GM19023 (cell line): Measurements from ENCODE around the gene PHKG2.
"Not testable (repeated sequence)": the region's sequence is repeated elsewhere in the genome, so short reads cannot be mapped to it uniquely, and the experiment has no call there.

Experiments used
- ATAC-seq: cut with Tn5 transposase; IDR thresholded peaks from one replicate; pipeline ENCODE4 v1.9.1; 2021; ENCODE audit warnings: mild to moderate bottlenecking, moderate library complexity; ENCODE audit not compliant: unreplicated experiment

The PHKG2 gene, protein sequence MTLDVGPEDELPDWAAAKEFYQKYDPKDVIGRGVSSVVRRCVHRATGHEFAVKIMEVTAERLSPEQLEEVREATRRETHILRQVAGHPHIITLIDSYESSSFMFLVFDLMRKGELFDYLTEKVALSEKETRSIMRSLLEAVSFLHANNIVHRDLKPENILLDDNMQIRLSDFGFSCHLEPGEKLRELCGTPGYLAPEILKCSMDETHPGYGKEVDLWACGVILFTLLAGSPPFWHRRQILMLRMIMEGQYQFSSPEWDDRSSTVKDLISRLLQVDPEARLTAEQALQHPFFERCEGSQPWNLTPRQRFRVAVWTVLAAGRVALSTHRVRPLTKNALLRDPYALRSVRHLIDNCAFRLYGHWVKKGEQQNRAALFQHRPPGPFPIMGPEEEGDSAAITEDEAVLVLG

DNA sequence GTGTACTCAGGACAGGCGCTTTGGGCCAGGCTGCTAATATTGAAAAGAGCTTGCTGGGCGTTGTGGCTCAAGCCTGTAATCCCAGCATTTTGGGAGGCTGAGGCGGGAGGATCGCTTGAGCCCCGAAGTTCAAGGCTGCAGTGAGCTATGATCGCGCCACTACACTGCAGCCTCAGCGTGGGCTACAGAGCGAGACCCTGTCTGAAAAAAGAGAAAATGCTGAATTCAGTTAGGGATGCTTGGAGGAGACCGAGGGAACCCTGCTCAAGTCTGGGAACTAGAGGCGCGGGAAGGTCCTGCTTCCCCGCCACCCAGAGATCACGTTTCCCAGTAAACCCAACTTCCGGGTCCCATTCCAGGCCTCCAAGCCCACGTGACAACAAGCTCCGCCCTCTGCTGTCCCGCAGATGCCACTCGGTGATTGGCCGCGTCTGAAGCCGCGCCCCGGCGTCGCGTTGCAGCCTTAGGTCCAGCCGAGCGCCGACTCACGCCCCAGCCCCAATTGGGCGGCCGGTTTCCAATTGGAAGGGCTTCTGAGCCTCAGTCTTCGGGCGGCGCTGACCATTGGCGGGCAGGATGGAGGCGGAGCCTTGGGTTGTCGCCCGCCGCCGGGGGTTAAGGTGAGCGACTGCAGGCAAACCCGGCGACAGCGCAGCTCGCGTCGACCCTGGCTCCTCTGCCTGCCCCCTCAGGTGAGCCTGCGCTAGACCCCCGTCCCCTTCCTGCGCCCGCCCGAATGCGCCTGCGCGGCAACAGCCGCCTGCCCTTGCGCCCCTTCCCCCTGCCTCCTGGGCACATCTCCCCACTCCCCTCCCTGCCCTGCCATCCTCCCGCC is at the start of gene PHKG2:
Gene PHKG2, plus strand, starts transcription at position 627 of the 835 bp plus-strand sequence. CDS start 396 bp downstream, outside the sequence.
- ATAC-seq = peak; percentile 97

DNA sequence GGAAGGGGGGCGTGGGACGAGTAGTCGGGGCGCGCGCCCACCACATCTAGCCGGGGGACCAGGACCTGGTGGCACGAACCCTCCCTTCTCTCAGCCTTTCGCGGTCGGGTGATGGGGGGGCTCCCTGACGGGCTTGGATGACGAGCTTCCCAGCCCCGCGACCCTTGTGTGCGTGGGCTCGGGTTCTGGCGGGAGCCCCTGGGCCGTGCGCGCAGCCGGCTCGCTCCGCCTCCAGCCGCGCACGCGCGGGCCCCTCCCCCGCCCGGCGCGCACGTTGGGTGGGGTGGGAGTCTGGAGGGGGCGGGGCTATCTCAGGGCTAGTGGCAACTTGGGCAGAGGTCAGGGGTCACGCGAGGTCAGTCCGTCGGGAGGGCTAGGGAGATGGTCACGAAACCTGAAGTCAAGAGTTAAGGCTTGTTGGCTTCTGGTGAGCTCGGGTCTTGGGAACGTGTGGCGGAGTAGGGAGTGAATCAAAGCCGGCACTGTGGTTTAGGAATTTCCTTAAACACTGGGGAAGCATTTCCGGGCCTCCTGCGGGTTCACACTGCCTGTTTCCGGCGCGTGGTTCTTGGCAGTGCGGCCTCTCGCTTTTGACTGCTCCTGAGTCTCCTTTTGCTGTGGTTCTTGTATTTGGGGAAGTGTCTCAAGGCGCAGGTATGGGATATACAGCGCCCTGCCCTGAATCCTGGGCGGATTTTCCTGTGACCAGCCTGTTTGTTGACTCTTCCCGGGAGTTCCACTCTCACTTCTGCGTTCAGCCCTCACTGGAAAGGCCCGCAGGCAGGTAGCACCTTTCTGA is 49.2 kb upstream of the PHKG2 start, which contains the start of gene SRCAP:
Gene SRCAP, plus strand, starts transcription at position 356 of the 799 bp plus-strand sequence. CDS start 1,654 bp downstream, outside the sequence.
- ATAC-seq = peak; percentile 37

DNA sequence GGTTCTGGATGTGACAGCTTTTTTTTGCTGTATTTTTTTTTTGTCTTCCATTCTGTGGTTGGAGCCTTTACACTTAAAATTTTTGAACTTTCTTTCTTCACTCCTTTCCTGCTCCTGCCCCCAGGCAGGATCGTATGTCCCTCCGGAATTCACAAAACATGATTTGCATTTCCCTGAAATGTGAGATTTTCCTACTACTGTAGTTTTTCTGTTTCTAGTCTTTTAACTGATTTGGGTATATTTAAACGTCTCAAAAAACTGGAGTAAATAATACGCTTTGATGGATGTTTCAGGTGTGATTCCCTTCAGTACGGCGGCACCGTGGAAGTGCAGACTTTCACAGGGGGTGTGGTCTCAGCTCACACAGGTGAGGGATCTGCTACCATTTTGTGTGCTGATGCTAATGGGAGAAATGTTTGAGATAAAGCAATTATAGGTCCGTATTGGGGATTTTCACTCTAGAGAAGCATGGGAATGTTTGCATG is 48.6 kb upstream of the PHKG2 start:
- no peak for ATAC-seq

DNA sequence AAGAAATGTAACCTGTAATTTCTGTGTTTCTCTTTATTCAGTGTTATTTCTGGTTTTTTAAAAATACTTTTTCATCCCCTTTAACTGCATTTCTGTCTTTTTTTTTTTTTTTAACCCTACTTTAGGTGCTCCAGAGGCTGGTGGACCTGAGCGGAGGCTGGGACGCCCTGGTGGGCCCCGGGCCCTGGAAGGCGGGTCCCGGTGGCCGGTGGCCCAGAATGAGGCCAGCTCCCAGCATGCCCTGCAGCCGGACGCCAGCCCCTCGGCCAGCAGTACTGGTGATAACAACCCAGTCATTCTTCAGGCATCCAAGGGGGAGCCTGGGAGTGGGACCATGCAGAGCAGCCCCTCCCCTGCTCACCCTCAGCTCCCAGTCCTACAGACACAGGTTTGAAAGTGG is 47.7 kb upstream of the PHKG2 start:
- no peak for ATAC-seq

DNA sequence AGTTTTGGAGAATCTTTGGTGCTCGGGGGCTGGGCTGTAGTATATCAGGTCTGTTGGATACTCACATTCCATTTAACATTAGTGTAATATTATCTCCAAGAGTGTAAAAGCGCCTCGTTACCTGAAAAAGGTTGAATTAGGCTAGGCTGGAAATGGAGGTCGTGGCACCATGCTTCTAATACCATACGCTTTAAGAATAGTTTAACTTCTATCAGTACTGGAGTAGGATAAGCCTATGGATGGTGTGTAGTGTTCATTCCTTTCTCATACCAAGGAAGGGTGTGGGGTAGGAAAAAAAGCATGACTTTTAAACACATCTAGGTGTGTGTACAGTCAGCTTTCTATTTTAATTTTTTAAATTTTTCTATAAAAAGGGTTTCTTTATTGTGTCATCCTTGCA is 47.3 kb upstream of the PHKG2 start:
- no peak for ATAC-seq

DNA sequence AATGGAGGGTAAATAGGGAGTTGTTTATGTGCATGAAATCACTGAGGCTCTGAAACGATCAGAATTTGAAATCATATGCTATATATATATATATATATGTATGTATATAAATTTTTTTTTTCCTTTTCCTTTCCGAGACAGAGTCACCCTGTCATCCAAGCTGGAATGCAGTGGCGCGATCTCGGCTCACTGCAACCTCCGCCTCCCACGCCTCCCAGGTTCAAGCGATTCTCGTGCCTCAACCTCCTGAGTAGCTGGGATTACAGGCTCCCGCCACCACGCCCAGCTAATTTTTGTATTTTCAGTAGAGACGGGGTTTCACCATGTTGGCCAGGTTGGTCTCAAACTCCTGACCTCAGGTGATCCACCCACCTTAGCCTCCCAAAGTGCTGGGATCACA is 45.2 kb upstream of the PHKG2 start:
- ATAC-seq = not testable (repeated sequence)

DNA sequence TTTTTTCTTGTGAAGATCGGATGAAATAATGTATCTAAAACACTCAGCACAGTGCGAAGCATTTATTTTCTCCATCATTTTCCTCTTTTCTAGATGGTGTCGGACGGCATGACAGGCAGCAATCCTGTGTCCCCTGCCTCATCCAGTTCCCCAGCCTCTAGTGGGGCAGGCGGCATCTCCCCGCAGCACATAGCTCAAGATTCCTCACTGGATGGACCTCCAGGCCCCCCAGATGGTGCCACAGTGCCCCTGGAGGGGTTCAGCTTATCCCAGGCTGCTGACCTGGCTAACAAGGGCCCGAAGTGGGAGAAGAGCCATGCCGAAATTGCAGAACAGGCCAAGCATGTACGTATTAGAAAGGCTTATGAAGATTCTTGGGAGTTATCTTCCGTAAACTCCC is 44.3 kb upstream of the PHKG2 start:
- ATAC-seq = no peak

DNA sequence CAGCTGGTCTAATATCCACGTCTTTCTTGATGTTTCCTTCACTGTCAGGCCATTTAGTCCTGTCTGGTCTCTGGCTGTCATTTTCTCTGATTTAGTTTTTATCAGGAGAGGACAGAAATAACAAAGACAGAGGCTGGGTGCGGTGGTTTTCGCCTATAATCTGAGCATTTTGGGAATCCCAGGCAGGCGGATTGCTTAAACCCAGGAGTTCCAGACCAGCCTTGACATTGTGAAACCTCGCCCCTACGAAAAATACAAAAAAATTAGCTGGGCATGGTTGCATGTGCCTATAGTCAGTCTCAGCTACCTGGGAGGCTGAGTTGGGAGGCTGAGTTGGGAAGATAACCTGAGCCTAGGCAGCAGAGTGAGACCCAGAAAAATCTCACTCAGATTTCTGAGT is 42.2 kb upstream of the PHKG2 start:
- no peak for ATAC-seq

DNA sequence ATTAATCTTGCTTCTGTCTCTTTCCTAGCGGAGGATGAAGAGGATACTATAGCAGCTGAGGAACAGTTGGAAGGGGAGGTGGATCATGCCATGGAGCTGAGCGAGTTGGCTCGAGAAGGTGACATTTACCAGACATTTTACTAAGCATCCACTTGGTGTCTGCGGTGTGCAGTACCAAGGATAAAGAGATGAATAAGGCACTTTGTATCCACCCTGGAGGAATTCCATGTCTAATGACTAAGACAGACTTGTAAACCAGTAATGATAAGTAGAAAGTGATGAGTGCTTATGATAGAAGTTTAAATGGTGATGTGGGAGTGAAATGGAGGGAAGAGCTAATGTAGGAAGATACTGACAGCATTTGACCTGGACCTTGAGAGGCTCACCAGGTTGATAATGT is 37.3 kb upstream of the PHKG2 start:
- no peak for ATAC-seq

DNA sequence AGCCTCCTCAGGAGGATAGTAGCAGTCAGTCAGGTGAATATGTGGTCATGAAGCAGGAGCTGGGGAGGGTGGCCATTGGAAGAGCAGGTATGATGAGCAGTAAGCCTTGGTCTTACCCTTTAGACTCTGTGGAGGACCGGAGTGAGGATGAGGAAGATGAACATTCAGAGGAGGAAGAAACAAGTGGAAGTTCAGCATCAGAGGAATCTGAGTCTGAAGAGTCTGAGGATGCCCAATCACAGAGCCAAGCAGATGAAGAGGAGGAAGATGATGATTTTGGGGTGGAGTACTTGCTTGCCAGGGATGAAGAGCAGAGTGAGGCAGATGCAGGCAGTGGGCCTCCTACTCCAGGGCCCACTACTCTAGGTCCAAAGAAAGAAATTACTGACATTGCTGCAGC is 36.5 kb upstream of the PHKG2 start:
- ATAC-seq = no peak

DNA sequence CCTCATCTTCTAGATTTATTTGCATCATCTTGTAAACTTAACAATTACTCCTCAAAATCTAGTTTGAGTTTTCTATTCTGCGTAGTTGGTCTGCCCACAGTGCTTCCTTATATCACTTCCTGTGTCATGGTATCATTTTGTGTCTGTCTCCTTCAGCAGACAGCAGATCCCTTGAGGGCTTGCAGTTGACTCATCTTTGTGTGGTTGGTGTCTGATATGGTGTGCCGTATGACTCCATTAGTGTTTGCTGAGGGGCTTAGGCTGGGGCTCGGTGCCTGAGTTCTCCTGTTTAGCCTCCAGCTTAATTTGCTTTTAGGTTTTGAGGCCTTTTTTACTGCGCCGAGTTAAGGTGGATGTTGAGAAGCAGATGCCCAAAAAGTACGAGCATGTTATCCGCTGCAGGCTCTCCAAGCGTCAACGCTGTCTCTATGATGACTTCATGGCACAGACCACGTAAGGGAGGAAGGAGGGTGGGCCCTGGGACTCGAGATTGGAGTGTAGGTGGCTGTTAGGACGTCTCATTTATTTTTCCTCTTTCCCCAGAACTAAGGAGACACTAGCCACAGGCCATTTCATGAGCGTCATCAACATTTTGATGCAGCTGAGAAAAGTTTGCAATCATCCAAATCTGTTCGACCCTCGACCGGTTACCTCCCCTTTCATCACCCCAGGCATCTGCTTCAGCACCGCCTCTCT is 32.3 kb upstream of the PHKG2 start:
- no peak for ATAC-seq

DNA sequence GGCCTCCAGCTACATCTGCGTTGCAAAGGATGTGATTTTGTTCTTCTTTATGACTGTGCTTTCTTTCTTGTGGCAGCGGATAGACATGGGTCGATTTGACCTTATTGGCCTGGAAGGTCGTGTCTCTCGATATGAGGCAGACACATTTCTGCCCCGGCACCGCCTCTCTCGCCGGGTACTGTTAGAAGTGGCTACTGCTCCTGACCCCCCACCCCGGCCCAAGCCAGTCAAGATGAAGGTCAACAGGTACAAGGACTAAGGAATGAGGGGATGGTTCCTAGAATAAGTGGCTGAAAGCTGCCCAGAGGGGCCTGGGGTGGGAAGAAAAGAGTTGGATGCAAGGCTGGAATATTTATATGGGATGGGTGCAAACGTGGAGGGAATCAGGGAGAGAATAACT is 28.1 kb upstream of the PHKG2 start:
- no peak for ATAC-seq

DNA sequence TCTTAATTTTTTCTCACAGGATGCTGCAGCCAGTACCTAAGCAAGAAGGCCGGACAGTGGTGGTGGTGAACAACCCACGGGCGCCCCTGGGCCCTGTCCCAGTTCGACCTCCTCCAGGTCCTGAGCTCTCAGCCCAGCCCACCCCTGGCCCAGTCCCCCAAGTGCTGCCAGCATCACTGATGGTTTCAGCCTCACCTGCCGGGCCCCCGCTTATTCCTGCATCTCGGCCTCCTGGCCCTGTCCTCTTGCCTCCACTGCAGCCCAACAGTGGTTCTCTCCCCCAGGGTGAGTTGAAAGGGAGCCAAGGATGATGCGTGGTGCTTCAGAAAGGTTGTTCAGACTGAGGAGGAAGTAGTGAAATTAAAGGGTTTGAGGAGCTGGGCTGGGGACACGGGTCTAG is 27.5 kb upstream of the PHKG2 start:
- ATAC-seq = no peak

DNA sequence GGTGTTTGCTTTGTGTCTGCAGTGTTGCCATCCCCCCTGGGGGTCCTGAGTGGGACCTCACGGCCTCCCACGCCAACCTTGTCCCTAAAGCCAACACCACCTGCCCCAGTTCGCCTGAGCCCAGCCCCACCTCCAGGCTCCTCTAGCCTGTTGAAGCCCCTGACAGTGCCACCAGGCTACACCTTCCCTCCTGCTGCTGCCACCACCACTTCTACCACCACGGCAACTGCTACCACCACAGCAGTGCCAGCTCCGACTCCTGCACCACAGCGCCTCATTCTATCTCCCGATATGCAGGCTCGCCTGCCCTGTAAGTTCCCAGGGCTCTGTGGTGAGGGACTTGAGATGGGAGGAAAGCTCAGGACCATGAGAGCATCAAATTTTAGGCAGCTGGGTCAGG is 27.1 kb upstream of the PHKG2 start:
- ATAC-seq = no peak

DNA sequence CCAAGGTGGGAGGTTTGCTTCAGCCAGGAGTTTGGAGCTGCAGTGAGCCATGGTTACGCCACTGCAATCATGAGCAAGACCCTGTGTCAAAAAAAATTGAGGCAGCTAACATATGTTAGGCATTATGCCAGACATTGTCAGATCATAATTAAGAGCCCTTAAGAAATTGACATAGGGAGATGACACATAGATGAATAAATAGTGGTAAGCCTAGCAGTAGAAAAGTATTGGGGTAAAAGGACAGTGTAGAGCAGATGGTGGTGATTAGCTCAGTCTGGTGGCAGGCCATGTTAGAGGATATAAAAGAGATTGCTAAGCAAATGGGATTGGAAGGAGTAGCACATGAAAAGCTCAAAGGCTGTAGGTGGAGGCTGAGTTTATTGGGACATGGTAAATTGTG is 26.6 kb upstream of the PHKG2 start:
- no peak for ATAC-seq

DNA sequence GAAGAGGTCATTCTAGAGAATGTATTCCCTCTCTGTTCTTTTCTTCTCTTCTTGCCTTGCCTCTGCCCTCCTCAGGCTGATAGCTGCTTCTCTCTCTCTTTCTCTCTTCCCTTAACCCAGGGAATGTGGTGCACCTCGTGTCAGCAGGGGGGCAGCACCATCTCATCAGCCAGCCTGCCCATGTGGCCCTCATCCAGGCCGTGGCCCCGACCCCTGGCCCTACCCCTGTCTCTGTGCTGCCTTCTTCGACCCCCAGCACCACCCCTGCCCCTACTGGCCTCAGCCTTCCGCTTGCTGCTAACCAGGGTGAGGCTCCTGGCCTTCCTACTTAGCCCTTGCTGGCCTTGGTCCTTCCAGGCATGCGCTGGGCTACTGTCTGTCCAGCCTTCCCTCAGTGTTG is 25.8 kb upstream of the PHKG2 start:
- ATAC-seq = no peak

DNA sequence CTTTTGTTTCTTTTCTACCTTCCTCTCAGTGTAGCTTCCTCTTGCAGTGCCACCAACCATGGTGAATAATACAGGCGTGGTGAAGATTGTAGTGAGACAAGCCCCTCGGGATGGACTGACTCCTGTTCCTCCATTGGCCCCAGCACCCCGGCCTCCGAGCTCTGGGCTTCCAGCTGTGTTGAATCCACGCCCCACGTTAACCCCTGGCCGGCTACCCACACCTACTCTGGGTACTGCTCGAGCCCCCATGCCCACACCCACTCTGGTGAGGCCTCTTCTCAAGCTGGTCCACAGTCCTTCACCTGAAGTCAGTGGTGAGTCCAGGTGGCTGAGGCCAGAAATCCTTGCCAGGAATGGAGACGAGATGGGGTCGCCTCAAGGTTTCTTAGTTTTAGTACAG is 25.3 kb upstream of the PHKG2 start:
- no peak for ATAC-seq

DNA sequence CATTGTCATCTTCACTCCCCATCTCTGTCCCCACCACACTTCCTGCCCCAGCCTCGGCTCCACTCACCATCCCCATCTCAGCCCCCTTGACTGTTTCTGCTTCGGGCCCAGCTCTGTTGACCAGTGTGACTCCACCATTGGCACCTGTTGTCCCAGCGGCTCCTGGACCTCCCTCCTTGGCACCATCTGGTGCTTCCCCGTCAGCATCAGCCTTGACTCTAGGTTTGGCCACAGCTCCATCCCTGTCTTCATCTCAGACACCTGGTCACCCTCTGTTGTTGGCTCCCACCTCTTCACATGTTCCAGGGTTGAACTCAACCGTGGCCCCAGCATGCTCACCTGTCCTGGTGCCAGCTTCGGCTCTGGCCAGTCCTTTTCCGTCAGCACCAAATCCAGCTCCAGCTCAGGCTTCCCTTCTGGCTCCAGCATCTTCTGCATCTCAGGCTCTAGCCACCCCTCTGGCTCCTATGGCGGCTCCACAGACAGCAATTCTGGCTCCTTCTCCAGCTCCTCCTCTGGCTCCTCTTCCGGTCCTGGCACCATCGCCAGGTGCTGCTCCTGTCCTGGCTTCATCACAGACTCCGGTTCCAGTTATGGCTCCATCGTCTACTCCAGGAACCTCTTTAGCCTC is 24.4 kb upstream of the PHKG2 start:
- no peak for ATAC-seq

DNA sequence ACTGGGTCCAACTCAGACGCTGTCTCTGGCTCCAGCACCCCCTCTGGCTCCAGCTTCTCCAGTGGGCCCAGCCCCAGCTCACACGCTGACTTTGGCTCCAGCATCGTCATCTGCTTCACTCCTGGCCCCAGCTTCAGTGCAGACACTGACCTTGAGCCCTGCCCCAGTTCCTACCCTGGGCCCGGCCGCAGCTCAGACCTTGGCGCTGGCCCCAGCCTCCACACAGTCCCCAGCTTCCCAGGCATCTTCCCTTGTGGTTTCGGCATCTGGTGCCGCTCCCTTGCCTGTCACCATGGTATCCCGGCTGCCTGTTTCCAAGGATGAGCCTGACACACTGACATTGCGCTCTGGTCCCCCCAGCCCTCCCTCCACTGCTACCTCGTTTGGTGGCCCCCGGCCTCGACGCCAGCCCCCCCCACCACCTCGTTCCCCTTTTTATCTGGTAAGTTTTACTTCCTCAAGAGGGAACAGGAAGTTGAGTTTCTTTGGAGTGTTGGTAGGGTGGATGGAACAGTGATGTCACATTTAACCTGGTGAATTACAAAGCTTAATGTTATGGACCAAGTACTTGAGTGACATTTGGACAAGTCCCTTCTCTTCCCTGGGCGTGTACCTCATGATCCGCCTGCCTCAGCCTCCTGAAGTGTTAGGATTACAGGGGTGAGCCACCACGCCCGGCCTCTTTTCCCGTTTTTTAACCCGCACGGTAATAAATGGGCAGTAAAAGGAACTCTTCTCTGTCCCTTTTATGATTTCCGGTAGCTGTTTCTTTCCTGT is 23.4 kb upstream of the PHKG2 start:
- no peak for ATAC-seq
